ENCODE measurements around the gene BCDIN3D.
"Not testable (repeated sequence)": the region's sequence is repeated elsewhere in the genome, so short reads cannot be mapped to it uniquely, and the experiment has no call there.

Gene BCDIN3D

GRCh38 chr12:49875115-49875720 lies 32.3 kb upstream of the BCDIN3D start:
- TF ChIP-seq CTCF (IDR thresholded peaks at IDR 0.05; ENCODE audit: extremely low read depth, missing control alignments) = no peak
- DNase-seq (ENCODE audit: low spot score) = no peak

- DNase-seq (ENCODE audit: low spot score) = no peak
- no peak for TF ChIP-seq CTCF (IDR thresholded peaks at IDR 0.05; ENCODE audit: extremely low read depth, missing control alignments)
Observed at GRCh38 chr12:49874142-49874897, 31.4 kb upstream of the BCDIN3D start.

- no peak for DNase-seq (ENCODE audit: low spot score)
- no peak for TF ChIP-seq CTCF (IDR thresholded peaks at IDR 0.05; ENCODE audit: extremely low read depth, missing control alignments)
Observed at GRCh38 chr12:49873361-49873934, 30.5 kb upstream of the BCDIN3D start.

- TF ChIP-seq CTCF (IDR thresholded peaks at IDR 0.05; ENCODE audit: extremely low read depth, missing control alignments) = no peak
- DNase-seq (ENCODE audit: low spot score) = no peak
Observed at GRCh38 chr12:49872781-49873181, 29.9 kb upstream of the BCDIN3D start.

- DNase-seq (ENCODE audit: low spot score) = no peak
- TF ChIP-seq CTCF (IDR thresholded peaks at IDR 0.05; ENCODE audit: extremely low read depth, missing control alignments) = no peak
Observed at GRCh38 chr12:49872381-49872780, 29.5 kb upstream of the BCDIN3D start.

- not testable (repeated sequence) for DNase-seq (ENCODE audit: low spot score)
Observed at GRCh38 chr12:49871811-49872251, 28.9 kb upstream of the BCDIN3D start.

GRCh38 chr12:49871263-49871561 lies 28.3 kb upstream of the BCDIN3D start:
- no peak for TF ChIP-seq CTCF (IDR thresholded peaks at IDR 0.05; ENCODE audit: extremely low read depth, missing control alignments)
- DNase-seq (ENCODE audit: low spot score) = no peak
